D721Med (cell line): ENCODE measurements around the gene UGT2A3.
A peak's percentile ranks its signal among the peaks of the same experiment; 100 is the strongest.
"Not testable (repeated sequence)": the region's sequence is repeated elsewhere in the genome, so short reads cannot be mapped to it uniquely, and the experiment has no call there.

ENCODE experiments used
- DNase-seq: peaks from one replicate; pipeline ENCODE4 v3.0.0; 2011; ENCODE audit warnings: low spot score; ENCODE audit not compliant: insufficient read length
- FAIRE-seq: peaks from 2 replicates; lab custom pipeline; 2011; peaks lifted over from hg19 to GRCh38; lab: Jason Lieb, UNC
- CTCF ChIP-seq: IDR thresholded peaks from 2 replicates; pipeline ENCODE4 v1.5.1; 2012; ENCODE audit warnings: mild to moderate bottlenecking, control low read depth; ENCODE audit not compliant: insufficient read depth; ENCODE audit errors: missing control alignments

UGT2A3 gene

DNA sequence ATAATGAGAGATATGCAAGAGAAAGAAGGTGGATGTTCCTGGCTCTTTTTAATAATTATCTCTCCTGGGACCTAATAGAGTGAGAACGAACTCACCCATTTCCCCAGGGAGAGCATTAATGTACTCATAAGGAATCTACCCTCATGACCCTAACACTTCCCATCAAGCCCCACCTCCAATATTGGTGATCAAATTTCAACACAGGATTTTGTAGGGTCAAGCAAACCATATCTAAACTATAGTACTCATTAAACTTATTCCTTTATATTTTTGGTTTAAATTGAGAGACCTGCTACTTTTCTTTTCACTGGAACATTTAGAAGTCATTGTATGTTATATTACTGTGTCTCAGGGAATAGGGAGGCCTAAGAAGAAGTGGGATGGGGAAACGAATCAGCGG lies 2.6 kb downstream of the UGT2A3 start:
- no peak for TF ChIP-seq CTCF
- FAIRE-seq (no peak), DNase-seq (no peak)

DNA sequence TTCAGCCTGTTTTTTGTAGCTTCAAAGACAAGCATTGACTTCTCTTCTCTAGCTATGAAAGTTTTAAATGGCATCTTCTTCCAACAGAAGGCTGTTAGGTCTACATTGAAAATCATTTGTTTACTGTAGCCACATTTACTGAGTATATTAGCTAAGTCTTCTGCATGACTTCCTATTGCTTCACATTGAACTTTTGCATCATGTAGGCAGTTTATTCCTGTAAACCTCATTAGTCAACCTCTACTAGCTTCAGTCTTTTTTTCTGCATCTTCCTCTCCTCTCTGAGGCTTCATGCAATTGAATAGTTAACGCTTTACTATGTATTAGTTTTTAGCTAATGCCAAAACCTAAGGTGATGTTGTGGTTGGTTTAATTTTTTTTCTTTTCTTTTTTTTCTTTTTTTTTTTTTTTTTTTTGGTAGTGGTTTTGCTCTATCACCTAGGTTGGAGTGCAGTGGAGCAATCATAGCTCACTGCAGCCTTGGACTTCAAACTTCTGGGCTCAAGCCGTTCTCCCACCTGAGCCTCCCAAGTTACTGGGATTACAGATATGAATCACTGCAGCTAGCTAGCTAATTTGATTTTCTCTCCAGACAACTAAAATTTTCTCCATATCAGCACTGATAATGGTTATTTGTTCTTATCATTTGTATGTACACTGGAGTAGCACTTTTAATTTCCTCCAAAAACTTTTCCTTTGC lies 3.4 kb downstream of the UGT2A3 start:
- no peak for DNase-seq
- FAIRE-seq: no peak
- no peak for TF ChIP-seq CTCF

- no peak for TF ChIP-seq CTCF
- FAIRE-seq (peak; percentile 44), DNase-seq (no peak)
Observed at GRCh38 chr4:68929076-68929737, 22.4 kb downstream of the UGT2A3 start.

GRCh38 chr4:68927165-68927564 lies 24.4 kb downstream of the UGT2A3 start:
- DNase-seq (no peak), FAIRE-seq (no peak)
- no peak for TF ChIP-seq CTCF

- DNase-seq: not testable (repeated sequence)
Observed at GRCh38 chr4:68922202-68922601, 29.4 kb downstream of the UGT2A3 start.

GRCh38 chr4:68921051-68921450 lies 30.6 kb downstream of the UGT2A3 start:
- no peak for FAIRE-seq
- no peak for DNase-seq

More at GRCh38 chr4:68922202-68922601, 29.4 kb downstream of the UGT2A3 start:
- FAIRE-seq: not testable (repeated sequence)

GRCh38 chr4:68917016-68917415 lies 34.6 kb downstream of the UGT2A3 start:
- DNase-seq: no peak
- no peak for TF ChIP-seq CTCF
- no peak for FAIRE-seq

More at GRCh38 chr4:68921051-68921450, 30.6 kb downstream of the UGT2A3 start:
- TF ChIP-seq CTCF: no peak
